Activated CD8-positive, alpha-beta T cell treated with anti-CD3 and anti-CD28 coated beads, Interleukin-2, amount 10 ng/mL, durations not matched to agents 7 days and 5 days (primary cell): ENCODE data around the gene SEMA5A. TPM values are rescaled to one million over a fixed set of nuclear protein-coding genes. Genes with fewer than 3 reads are reported as not detected.

Experiments used
- ATAC-seq: fragments of 150-1000 bp; cut with Tn5 transposase; one replicate; pipeline ENCODE4 v1.10.0; 2021; ENCODE audit warnings: moderate library complexity
- CTCF ChIA-PET: fragments of 350-600 bp; sonication (Branson Sonifier 250); formaldehyde crosslinking; loops from one replicate; lab custom pipeline; 2021; ENCODE audit warnings: antibody characterized with exemption; lab: Charles Lee
- POLR2A ChIA-PET: fragments of 350-600 bp; sonication (Branson Sonifier 250); formaldehyde crosslinking; loops from one replicate; lab custom pipeline; 2021; ENCODE audit warnings: antibody characterized with exemption; lab: Charles Lee
- DNase-seq: peaks from one replicate; pipeline ENCODE4 v3.0.0-alpha.2; 2020
- H3K27ac Mint-ChIP-seq: one replicate; pipeline ENCODE4 v1.8.0; 2021; ENCODE audit warnings: mild to moderate bottlenecking, mixed read lengths
- H3K27me3 Mint-ChIP-seq: one replicate; pipeline ENCODE4 v1.8.0; 2021; ENCODE audit warnings: low read depth, mixed read lengths
- H3K36me3 Mint-ChIP-seq: one replicate; pipeline ENCODE4 v1.8.0; 2021; ENCODE audit warnings: low read depth, mixed read lengths
- H3K4me1 Mint-ChIP-seq: one replicate; pipeline ENCODE4 v1.8.0; 2021; ENCODE audit warnings: low read depth, mixed read lengths
- H3K4me3 Mint-ChIP-seq: one replicate; pipeline ENCODE4 v1.8.0; 2021; ENCODE audit warnings: mild to moderate bottlenecking, mixed read lengths
- H3K9me3 Mint-ChIP-seq: one replicate; pipeline ENCODE4 v1.8.0; 2022; ENCODE audit warnings: mixed read lengths; ENCODE audit not compliant: insufficient read depth
- total RNA-seq, 2 experiments: library from RNA; stranded (reverse); gene quantifications; one replicate each; pipeline ENCODE4 v1.2.3, GENCODE V29; 2021

The SEMA5A gene
- total RNA-seq, 2 experiments from 2014 or later, result not detected

GRCh38 chr5:9139344-9139743 lies 406.5 kb downstream of the SEMA5A start:
- Mint-ChIP-seq H3K27ac (no peak overlapping the region), H3K9me3 (no peaks in the 10 kb centered on the region), H3K36me3 (no peaks in the 10 kb centered on the region), H3K27me3 (no peaks in the 10 kb centered on the region), H3K4me1 (no peaks in the 10 kb centered on the region), H3K4me3 (no peak overlapping the region)
- ATAC-seq (no peak), DNase-seq (no peak)
- ChIA-PET CTCF (no interaction called here), POLR2A (no interaction called here)

DNA sequence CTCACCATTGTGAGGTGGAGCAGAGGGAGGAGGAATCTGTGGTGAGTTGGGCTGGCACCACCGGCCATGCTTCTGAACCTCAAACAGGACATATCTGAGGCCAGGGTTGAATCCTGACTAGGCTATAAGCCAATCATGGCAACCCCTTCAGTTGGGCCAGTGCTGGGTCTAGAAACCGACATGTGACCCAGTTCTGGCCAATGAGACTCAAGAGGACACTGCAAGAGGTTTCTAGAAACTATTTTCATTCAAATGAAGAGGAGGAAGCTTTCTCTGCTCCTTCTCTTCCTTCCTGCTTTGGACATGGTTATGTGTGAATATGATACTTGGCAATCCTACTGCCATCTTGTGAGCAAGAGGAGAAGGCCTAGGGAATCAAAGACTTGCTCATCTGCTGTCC lies 417.7 kb downstream of the SEMA5A start:
- H3K9me3 Mint-ChIP-seq, result peaks cover 5% of the 10 kb centered on the region
- ChIA-PET CTCF (no interaction called here), POLR2A (no interaction called here)
- no peak overlapping the region for H3K4me3 Mint-ChIP-seq
- no peaks in the 10 kb centered on the region for H3K27me3 Mint-ChIP-seq
- no peaks in the 10 kb centered on the region for H3K4me1 Mint-ChIP-seq
- DNase-seq, result no peak
- no peak for ATAC-seq
- H3K27ac Mint-ChIP-seq, result no peak overlapping the region
- H3K36me3 Mint-ChIP-seq, result no peaks in the 10 kb centered on the region

GRCh38 chr5:9126490-9126889 lies 419.4 kb downstream of the SEMA5A start:
- ChIA-PET POLR2A (no interaction called here), CTCF (no interaction called here)
- no peaks in the 10 kb centered on the region for H3K36me3 Mint-ChIP-seq
- ATAC-seq, result no peak
- H3K27me3 Mint-ChIP-seq, result no peaks in the 10 kb centered on the region
- no peak for DNase-seq
- H3K27ac Mint-ChIP-seq, result no peak overlapping the region
- no peak overlapping the region for H3K4me3 Mint-ChIP-seq
- H3K9me3 Mint-ChIP-seq, result peaks cover 5% of the 10 kb centered on the region
- no peaks in the 10 kb centered on the region for H3K4me1 Mint-ChIP-seq

- no peak for ATAC-seq
- ChIA-PET CTCF (no interaction called here), POLR2A (no interaction called here)
- no peak for DNase-seq
- Mint-ChIP-seq H3K4me3 (no peak overlapping the region), H3K27ac (no peak overlapping the region), H3K36me3 (no peaks in the 10 kb centered on the region), H3K4me1 (no peaks in the 10 kb centered on the region), H3K9me3 (peaks cover 3% of the 10 kb centered on the region), H3K27me3 (no peaks in the 10 kb centered on the region)
Observed at GRCh38 chr5:9125852-9126251, 420.0 kb downstream of the SEMA5A start.

DNA sequence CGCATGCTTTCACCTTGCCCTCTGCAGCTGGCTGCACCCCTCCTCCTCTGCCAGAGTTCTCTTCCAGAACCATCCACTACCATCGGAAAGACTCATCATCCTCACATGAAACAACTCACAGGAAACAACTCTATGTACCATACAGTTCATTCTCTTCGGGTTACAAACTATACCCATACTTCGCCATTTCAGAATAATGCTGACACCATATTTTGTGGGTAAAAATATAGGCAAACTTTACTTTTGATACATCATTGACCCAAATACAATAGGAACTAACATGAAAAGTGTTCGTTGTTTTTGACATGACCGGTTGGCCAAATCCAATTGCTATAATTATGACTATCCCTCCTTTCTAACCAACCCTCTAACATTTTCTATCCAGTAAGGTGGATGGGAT lies 421.0 kb downstream of the SEMA5A start:
- no peak for DNase-seq
- CTCF ChIA-PET, result no interaction called here
- Mint-ChIP-seq H3K9me3 (no peaks in the 10 kb centered on the region), H3K27me3 (no peaks in the 10 kb centered on the region), H3K36me3 (no peaks in the 10 kb centered on the region), H3K4me1 (no peaks in the 10 kb centered on the region), H3K27ac (no peak overlapping the region), H3K4me3 (no peak overlapping the region)
- POLR2A ChIA-PET, result no interaction called here
- ATAC-seq, result no peak

GRCh38 chr5:9124071-9124470 lies 421.8 kb downstream of the SEMA5A start:
- ATAC-seq, result no peak
- H3K4me1 Mint-ChIP-seq, result no peaks in the 10 kb centered on the region
- DNase-seq, result no peak
- ChIA-PET POLR2A (no interaction called here), CTCF (no interaction called here)
- no peaks in the 10 kb centered on the region for H3K27me3 Mint-ChIP-seq
- H3K27ac Mint-ChIP-seq, result no peak overlapping the region
- H3K4me3 Mint-ChIP-seq, result no peak overlapping the region
- no peaks in the 10 kb centered on the region for H3K9me3 Mint-ChIP-seq
- no peaks in the 10 kb centered on the region for H3K36me3 Mint-ChIP-seq

- no peak overlapping the region for H3K4me3 Mint-ChIP-seq
- H3K36me3 Mint-ChIP-seq, result no peaks in the 10 kb centered on the region
- ChIA-PET POLR2A (no interaction called here), CTCF (no interaction called here)
- no peaks in the 10 kb centered on the region for H3K9me3 Mint-ChIP-seq
- DNase-seq (no peak), ATAC-seq (no peak)
- H3K4me1 Mint-ChIP-seq, result no peaks in the 10 kb centered on the region
- H3K27ac Mint-ChIP-seq, result no peak overlapping the region
- H3K27me3 Mint-ChIP-seq, result no peaks in the 10 kb centered on the region
Observed at GRCh38 chr5:9122528-9122927, 423.3 kb downstream of the SEMA5A start.

- Mint-ChIP-seq H3K4me3 (no peak overlapping the region), H3K27ac (no peak overlapping the region), H3K4me1 (no peaks in the 10 kb centered on the region), H3K36me3 (no peaks in the 10 kb centered on the region), H3K27me3 (no peaks in the 10 kb centered on the region), H3K9me3 (no peaks in the 10 kb centered on the region)
- no peak for DNase-seq
- ChIA-PET CTCF (no interaction called here), POLR2A (no interaction called here)
- ATAC-seq, result no peak
Observed at GRCh38 chr5:9121597-9121996, 424.3 kb downstream of the SEMA5A start.

DNA sequence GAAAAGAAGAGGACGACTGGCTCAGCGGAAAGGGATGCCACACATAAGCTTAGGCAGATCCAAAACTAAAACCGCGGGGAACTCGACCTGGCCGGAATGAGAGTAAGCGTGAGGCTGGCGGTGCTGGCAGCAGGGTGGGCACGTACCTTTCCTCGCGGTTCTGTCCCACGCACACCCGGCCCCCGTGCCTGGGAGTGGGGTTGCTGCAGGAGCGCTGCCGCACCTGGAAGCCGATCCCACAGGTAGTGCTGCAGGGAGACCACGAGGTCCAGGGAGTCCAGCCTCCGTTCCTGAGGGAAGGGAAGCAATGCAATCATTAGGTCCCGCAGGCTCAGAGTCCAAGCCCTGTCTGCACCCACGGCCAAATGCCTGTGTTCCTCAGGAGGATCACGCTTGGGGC lies 427.0 kb downstream of the SEMA5A start:
- Mint-ChIP-seq H3K27ac (no peak overlapping the region), H3K4me1 (no peaks in the 10 kb centered on the region), H3K4me3 (no peak overlapping the region), H3K27me3 (no peaks in the 10 kb centered on the region), H3K36me3 (no peaks in the 10 kb centered on the region), H3K9me3 (no peaks in the 10 kb centered on the region)
- no peak for ATAC-seq
- DNase-seq, result no peak
- ChIA-PET POLR2A (no interaction called here), CTCF (no interaction called here)

- POLR2A ChIA-PET, result no interaction called here
- no peak overlapping the region for H3K27ac Mint-ChIP-seq
- DNase-seq (no peak), ATAC-seq (no peak)
- H3K4me3 Mint-ChIP-seq, result no peak overlapping the region
- no peaks in the 10 kb centered on the region for H3K27me3 Mint-ChIP-seq
- CTCF ChIA-PET, result no interaction called here
- H3K9me3 Mint-ChIP-seq, result no peaks in the 10 kb centered on the region
- H3K4me1 Mint-ChIP-seq, result no peaks in the 10 kb centered on the region
- H3K36me3 Mint-ChIP-seq, result no peaks in the 10 kb centered on the region
Observed at GRCh38 chr5:9115093-9115492, 430.8 kb downstream of the SEMA5A start.

DNA sequence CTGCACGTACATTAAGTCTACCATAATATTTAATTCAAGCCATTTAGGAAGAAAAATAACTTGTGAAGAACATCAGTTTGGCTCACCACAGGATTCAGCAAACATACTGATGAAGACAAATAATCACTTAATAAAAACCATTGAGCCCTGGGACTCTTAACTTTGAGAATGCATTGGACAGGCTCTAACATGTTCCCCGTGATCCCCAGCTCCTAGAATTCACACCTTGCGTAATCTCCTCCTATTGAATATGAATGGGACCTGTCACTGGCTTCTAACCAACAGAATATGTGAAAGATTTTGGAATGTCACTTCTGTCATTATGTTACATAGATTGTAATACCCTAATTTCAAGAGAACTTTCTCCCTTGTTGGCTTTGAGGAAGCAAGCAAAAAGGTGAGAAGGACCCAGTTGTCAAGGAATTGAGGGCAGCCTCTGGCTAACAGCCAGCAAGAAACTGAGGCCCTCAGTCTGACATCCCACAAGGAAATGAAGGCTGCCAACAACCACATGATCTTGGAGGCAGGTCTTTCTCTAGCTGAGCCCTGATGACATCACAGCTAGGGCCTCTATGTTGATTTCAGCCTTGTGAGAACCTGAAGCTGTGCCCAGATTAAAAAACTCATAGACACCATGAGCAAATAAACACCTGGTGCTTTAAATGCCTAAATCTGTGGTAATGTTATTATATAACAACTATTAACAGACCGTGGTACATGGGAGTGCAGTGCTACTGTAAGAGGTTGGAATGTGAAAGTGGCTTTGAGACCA lies 433.2 kb downstream of the SEMA5A start:
- ChIA-PET POLR2A (no interaction called here), CTCF (no interaction called here)
- Mint-ChIP-seq H3K4me1 (no peaks in the 10 kb centered on the region), H3K9me3 (no peaks in the 10 kb centered on the region), H3K27me3 (no peaks in the 10 kb centered on the region), H3K4me3 (no peak overlapping the region), H3K27ac (no peak overlapping the region), H3K36me3 (no peaks in the 10 kb centered on the region)
- ATAC-seq (no peak), DNase-seq (no peak)

DNA sequence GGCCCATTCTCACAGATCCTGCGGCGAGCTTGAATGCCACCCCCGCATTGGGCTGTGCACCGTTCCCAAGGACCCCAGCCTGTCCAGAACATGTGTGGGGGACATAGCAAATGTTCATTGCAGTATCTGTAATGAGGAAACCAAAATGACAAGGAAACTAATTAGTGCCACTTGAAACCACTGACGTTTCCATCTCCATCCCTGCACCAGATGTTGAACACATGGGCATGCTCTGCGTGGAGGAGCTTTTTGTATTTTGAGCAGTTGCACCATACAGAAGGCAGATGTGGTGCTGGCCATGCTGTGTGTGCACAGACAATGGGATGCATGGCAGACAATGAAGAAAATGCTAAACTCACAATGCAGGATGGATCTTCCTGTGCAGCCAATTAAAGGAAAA lies 437.7 kb downstream of the SEMA5A start:
- Mint-ChIP-seq H3K36me3 (no peaks in the 10 kb centered on the region), H3K9me3 (no peaks in the 10 kb centered on the region), H3K4me1 (no peaks in the 10 kb centered on the region), H3K4me3 (no peak overlapping the region), H3K27ac (no peak overlapping the region), H3K27me3 (no peaks in the 10 kb centered on the region)
- DNase-seq (no peak), ATAC-seq (no peak)
- POLR2A ChIA-PET, result no interaction called here
- CTCF ChIA-PET, result no interaction called here

DNA sequence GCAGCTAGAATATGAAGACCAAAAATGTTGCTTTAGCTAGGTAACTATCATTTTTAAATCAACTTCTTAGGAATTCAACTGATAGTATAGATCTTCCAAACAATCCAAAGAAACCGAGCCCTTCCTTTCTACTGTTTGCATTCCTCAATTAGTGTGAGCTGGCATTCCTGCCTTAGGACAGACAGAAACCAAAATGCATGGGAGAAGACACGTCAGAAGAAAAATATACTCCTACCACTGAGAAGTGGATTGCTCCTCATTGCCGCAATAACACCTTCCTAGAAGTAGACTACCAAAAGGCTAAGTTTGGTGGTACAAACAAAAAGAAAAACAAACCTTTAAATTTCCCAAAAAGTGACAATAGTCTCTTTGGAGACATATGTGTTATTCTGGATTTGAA lies 440.0 kb downstream of the SEMA5A start:
- H3K4me3 Mint-ChIP-seq, result no peak overlapping the region
- ATAC-seq (no peak), DNase-seq (no peak)
- CTCF ChIA-PET, result no interaction called here
- no peaks in the 10 kb centered on the region for H3K36me3 Mint-ChIP-seq
- H3K27me3 Mint-ChIP-seq, result no peaks in the 10 kb centered on the region
- H3K27ac Mint-ChIP-seq, result no peak overlapping the region
- POLR2A ChIA-PET, result no interaction called here
- H3K4me1 Mint-ChIP-seq, result no peaks in the 10 kb centered on the region
- H3K9me3 Mint-ChIP-seq, result no peaks in the 10 kb centered on the region
